Spleen (tissue), 7 donors: ENCODE measurements around the gene SDR9C7.

Experiments
- POLR2A ChIP-seq, 3 donors: fragments of 450-650 bp; IDR thresholded peaks; one replicate each; pipeline ENCODE4 v1.5.1; 2017; ENCODE audit warnings: antibody characterized with exemption in 3 of 3, mild to moderate bottlenecking in 1 of 3
- TF ChIP-seq, protein P1 (sequence below), 11 experiments: fragments of 200-600 bp in 7 of 11; fragments of 450-650 bp in 4 of 11; sonication (generic) in 4 of 11; IDR thresholded peaks in 8 of 11; conservative IDR thresholded peaks in 3 of 11; 1 replicate in 7 of 11; 2 replicates in 4 of 11; pipeline versions ENCODE4 v1.4.0 to v1.8.0; 2016 to 2021; ENCODE audit warnings: antibody characterized with exemption in 11 of 11, inconsistent platforms in 4 of 11, mild to moderate bottlenecking in 1 of 11
- donor health status: DM: no; HTN: no; CAD: no; lungs with moderate emphysema.
- donor health status: DM: no; HTN: no; CAD: no.
- donor health status: DM: no; HTN: no; CAD: no.

- TF ChIP-seq, protein P1, sequence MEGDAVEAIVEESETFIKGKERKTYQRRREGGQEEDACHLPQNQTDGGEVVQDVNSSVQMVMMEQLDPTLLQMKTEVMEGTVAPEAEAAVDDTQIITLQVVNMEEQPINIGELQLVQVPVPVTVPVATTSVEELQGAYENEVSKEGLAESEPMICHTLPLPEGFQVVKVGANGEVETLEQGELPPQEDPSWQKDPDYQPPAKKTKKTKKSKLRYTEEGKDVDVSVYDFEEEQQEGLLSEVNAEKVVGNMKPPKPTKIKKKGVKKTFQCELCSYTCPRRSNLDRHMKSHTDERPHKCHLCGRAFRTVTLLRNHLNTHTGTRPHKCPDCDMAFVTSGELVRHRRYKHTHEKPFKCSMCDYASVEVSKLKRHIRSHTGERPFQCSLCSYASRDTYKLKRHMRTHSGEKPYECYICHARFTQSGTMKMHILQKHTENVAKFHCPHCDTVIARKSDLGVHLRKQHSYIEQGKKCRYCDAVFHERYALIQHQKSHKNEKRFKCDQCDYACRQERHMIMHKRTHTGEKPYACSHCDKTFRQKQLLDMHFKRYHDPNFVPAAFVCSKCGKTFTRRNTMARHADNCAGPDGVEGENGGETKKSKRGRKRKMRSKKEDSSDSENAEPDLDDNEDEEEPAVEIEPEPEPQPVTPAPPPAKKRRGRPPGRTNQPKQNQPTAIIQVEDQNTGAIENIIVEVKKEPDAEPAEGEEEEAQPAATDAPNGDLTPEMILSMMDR (IDR thresholded peaks at IDR 0.05 in 8 of 11, conservative IDR thresholded peaks at IDR 0.05 in 3 of 11): no peak
- no peak for TF ChIP-seq POLR2A (IDR thresholded peaks at IDR 0.05)
These were observed 17.6 kb upstream of the SDR9C7 start for GRCh38 chr12:56951582-56952339.
